GM12801 (cell line): Measurements from ENCODE around the gene UBE2O.

Source experiments
- TF ChIP-seq, protein P1 (sequence below): IDR thresholded peaks from one replicate; pipeline ENCODE4 v1.5.1; 2011; ENCODE audit warnings: control low read depth; ENCODE audit not compliant: insufficient read length; ENCODE audit errors: extremely low read depth

UBE2O gene

DNA sequence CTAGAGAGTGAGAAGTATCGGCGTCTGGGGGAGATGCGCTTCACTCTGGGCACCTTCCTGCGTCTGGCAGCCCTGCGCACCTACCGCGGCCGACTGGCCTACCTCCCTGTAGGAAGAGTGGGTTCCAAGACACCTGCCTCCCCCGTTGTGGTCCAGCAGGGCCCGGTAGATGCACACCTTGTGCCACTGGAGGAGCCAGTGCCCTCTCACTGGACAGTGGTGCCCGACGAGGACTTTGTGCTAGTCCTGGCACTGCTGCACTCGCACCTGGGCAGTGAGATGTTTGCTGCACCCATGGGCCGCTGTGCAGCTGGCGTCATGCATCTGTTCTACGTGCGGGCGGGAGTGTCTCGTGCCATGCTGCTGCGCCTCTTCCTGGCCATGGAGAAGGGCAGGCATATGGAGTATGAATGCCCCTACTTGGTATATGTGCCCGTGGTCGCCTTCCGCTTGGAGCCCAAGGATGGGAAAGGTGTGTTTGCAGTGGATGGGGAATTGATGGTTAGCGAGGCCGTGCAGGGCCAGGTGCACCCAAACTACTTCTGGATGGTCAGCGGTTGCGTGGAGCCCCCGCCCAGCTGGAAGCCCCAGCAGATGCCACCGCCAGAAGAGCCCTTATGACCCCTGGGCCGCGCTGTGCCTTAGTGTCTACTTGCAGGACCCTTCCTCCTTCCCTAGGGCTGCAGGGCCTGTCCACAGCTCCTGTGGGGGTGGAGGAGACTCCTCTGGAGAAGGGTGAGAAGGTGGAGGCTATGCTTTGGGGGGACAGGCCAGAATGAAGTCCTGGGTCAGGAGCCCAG is 65.8 kb downstream of the UBE2O start:
- TF ChIP-seq, protein P1, sequence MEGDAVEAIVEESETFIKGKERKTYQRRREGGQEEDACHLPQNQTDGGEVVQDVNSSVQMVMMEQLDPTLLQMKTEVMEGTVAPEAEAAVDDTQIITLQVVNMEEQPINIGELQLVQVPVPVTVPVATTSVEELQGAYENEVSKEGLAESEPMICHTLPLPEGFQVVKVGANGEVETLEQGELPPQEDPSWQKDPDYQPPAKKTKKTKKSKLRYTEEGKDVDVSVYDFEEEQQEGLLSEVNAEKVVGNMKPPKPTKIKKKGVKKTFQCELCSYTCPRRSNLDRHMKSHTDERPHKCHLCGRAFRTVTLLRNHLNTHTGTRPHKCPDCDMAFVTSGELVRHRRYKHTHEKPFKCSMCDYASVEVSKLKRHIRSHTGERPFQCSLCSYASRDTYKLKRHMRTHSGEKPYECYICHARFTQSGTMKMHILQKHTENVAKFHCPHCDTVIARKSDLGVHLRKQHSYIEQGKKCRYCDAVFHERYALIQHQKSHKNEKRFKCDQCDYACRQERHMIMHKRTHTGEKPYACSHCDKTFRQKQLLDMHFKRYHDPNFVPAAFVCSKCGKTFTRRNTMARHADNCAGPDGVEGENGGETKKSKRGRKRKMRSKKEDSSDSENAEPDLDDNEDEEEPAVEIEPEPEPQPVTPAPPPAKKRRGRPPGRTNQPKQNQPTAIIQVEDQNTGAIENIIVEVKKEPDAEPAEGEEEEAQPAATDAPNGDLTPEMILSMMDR = no peak

DNA sequence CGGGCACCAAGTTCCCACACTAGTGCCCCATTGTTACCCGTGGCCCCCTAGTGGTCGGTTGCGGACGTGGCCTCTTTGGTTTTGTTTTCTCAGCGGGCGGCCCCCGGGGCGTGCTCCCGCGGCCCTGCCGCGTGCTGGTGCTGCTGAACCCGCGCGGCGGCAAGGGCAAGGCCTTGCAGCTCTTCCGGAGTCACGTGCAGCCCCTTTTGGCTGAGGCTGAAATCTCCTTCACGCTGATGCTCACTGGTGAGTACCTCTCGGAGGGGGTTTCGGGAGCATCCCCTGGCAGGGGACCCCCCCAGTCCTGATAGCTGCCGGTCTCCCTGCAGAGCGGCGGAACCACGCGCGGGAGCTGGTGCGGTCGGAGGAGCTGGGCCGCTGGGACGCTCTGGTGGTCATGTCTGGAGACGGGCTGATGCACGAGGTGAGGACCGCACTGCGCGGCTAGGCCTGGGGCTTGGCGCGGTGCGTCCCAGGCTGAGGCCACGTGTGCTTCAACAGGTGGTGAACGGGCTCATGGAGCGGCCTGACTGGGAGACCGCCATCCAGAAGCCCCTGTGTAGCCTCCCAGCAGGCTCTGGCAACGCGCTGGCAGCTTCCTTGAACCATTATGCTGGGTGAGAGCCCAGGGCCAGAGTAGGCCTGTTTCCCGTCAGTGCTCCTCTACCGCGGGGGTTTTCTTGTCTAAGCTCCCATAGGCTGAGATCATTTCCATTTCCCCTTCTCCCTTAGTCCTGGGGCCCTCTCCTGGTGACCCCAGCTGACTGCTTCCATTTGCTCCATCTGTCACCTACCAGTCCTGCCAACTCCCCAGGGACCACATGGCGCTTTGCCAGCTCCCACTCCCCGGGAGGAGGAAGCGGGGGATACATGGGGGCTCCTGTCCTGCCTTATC is 66.8 kb downstream of the UBE2O start:
- TF ChIP-seq, protein P1 = no peak

DNA sequence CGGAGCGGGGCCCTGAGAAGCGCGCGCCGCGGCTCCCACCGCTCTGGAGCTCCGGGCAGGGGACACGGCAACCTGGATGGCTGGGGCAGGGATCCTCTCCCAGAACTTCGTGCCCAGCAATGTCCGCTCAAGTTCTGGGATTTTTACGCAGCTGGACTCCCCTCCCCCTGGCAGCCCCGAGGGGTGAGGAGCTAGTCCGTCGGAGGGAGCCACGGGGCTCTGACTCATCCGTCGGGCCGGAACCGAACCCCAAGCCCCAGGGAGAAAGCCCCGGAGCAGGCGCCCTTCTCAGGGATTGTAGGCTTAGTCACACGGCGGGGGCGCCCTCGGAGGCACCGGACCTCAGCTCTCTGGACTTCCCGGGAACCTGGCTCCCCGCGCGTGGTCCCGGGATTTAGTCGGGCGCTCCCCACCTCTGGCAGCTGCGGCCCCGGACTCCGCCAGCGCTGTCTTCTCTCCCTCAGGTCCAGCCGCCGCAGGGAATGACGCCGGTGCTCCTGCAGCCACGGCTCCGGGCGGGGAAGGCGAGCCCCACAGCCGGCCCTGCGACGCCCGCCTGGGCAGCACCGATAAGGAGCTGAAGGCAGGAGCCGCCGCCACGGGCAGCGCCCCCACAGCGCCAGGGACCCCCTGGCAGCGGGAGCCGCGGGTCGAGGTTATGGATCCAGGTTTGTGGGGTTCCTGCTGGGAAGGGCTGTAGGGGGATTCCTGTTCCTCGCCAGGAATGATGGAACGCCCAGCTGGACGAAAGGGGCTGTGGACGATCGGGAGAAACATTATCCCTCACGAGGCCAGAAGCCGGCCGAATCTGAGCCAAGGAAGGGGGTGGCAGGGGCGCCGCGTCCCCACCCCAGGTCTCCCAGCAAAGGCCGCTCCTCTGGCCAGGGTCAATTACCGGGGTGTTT is 67.7 kb downstream of the UBE2O start:
- TF ChIP-seq, protein P1 = no peak

- TF ChIP-seq, protein P1 = no peak
These were observed 68.5 kb downstream of the UBE2O start, which contains the start of gene SPHK1 for GRCh38 chr17:76384222-76384986. TSS of gene SPHK1 (plus strand) at chr17:76384609. CDS start at chr17:76385645, 1,036 bp downstream.

DNA sequence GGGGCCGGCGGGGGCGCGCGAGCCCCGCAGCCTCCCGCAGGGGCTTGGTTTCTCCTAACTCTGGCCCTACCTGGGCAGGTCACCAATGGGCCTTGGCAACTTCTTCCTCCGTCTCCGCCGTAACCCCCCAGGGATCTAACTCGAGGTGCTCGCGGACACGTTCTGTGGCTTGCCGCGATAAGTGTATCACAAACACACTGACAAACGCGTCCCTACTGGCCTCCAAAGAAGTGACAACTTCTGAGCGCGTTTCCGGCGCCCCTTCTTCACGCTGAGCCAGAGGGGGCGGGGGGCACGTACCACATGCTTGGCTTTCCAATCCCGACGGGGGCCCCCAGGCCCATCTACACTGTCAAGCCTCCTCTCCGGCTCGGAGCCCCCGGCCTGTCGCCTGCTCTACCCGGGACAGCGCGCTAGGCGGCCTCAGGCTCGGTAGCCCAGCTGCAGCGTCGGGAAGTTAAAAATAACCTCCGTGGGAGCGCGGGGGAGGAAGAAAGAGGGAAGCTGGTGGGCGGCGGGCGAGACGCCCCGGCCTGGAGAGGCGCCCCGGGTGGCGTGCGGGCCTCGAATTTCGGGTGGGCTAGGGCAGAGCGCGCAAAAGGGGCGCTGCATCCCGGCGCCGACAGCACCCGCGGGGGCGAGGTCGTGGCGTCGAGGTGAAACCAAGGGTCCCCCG is 69.3 kb downstream of the UBE2O start:
- TF ChIP-seq, protein P1 = no peak

GRCh38 chr17:76382803-76383545 is 70.0 kb downstream of the UBE2O start:
- TF ChIP-seq, protein P1 = no peak
